Keratinocyte (primary cell): ENCODE measurements around the gene GALNS. TPM values are rescaled to one million over a fixed set of nuclear protein-coding genes. Genes with fewer than 3 reads are reported as not detected.
"Not testable (repeated sequence)": the region's sequence is repeated elsewhere in the genome, so short reads cannot be mapped to it uniquely, and the experiment has no call there.

Source experiments
- DNase-seq: peaks from one replicate; pipeline ENCODE4 v3.0.0-alpha.2; 2011; ENCODE audit warnings: low read depth, missing footprints, low spot score
- FAIRE-seq: peaks from 2 replicates; lab custom pipeline; 2011; peaks lifted over from hg19 to GRCh38; lab: Jason Lieb, UNC
- H2AFZ ChIP-seq: 2 replicates; pipeline ENCODE4 v1.6.0; 2012; ENCODE audit warnings: low read length, control low read depth, inconsistent platforms; ENCODE audit not compliant: control insufficient read depth
- H3K27ac ChIP-seq: 2 replicates; pipeline ENCODE4 v1.5.1; 2011; ENCODE audit warnings: low read length; ENCODE audit not compliant: control insufficient read depth, insufficient read depth
- H3K27me3 ChIP-seq: 3 replicates; pipeline ENCODE4 v1.6.0; 2011; ENCODE audit warnings: low read length; ENCODE audit not compliant: control insufficient read depth, insufficient read depth; ENCODE audit errors: extremely low read depth
- H3K36me3 ChIP-seq, 2 experiments: 2 replicates in 1 of 2; 3 replicates in 1 of 2; pipeline ENCODE4 v1.5.1; 2011; ENCODE audit warnings: low read length in 2 of 2, mild to moderate bottlenecking in 1 of 2; ENCODE audit not compliant: control insufficient read depth in 2 of 2, insufficient read depth in 2 of 2; ENCODE audit errors: extremely low read depth in 1 of 2
- H3K4me1 ChIP-seq: 3 replicates; pipeline ENCODE4 v1.5.1; 2011; ENCODE audit warnings: low read length; ENCODE audit not compliant: control insufficient read depth, insufficient read depth; ENCODE audit errors: extremely low read depth
- H3K4me2 ChIP-seq: 3 replicates; pipeline ENCODE4 v1.6.0; 2011; ENCODE audit warnings: low read depth, low read length; ENCODE audit not compliant: control insufficient read depth, insufficient read depth; ENCODE audit errors: extremely low read depth
- H3K4me3 ChIP-seq, 3 experiments: fragments of 200-600 bp in 1 of 3; sonication (generic) in 1 of 3; 2 replicates in 2 of 3; 3 replicates in 1 of 3; pipeline ENCODE4 v1.5.1; 2011 to 2016; ENCODE audit warnings: low read length in 3 of 3, mild to moderate bottlenecking in 3 of 3, control low read depth in 2 of 3, inconsistent platforms in 1 of 3, low read depth in 1 of 3, mixed read lengths in 1 of 3, mixed run types in 1 of 3, moderate library complexity in 1 of 3; ENCODE audit not compliant: control insufficient read depth in 2 of 3, insufficient read depth in 2 of 3; ENCODE audit errors: extremely low read depth in 1 of 3
- H3K79me2 ChIP-seq: 2 replicates; pipeline ENCODE4 v1.6.0; 2012; ENCODE audit warnings: low read length; ENCODE audit not compliant: control insufficient read depth, insufficient read depth
- H3K9ac ChIP-seq: 3 replicates; pipeline ENCODE4 v1.6.0; 2011; ENCODE audit warnings: low read length; ENCODE audit not compliant: control insufficient read depth, insufficient read depth; ENCODE audit errors: extremely low read depth
- H3K9me1 ChIP-seq: 3 replicates; pipeline ENCODE4 v1.6.0; 2011; ENCODE audit warnings: low read length; ENCODE audit not compliant: control insufficient read depth, insufficient read depth; ENCODE audit errors: extremely low read depth
- H3K9me3 ChIP-seq: 2 replicates; pipeline ENCODE4 v1.5.1; 2012; ENCODE audit warnings: low read depth, low read length; ENCODE audit not compliant: control insufficient read depth
- H4K20me1 ChIP-seq: 3 replicates; pipeline ENCODE4 v1.6.0; 2011; ENCODE audit warnings: low read length; ENCODE audit not compliant: control insufficient read depth, insufficient read depth; ENCODE audit errors: extremely low read depth
- EZH2 ChIP-seq: IDR thresholded peaks from one replicate; pipeline ENCODE4 v1.6.1; 2012; ENCODE audit warnings: inconsistent platforms, mild to moderate bottlenecking, low read length, moderate library complexity
- dilution Hi-C: fragments of 300-500 bp; cut with MboI; formaldehyde crosslinking; loops from one replicate; pipeline ENCODE4 v1.7.0; 2020; ENCODE audit warnings: low sequenced_read_pairs; ENCODE audit not compliant: extremely low pct_ligation_motif_present
- polyA plus RNA-seq, 5 experiments: library from polyadenylated mRNA; depleted of rRNA in 3 of 5; stranded (reverse) in 3 of 5; stranded (forward) in 1 of 5; unstranded in 1 of 5; fragments of >200 nt; gene quantifications; 1 replicate in 1 of 5; 2 replicates in 3 of 5; 3 replicates in 1 of 5; pipeline versions ENCODE4 v1.2.1 to v1.2.3, GENCODE V29; 2011 to 2012; ENCODE audit warnings: missing spikeins in 2 of 5, low read depth in 1 of 5, low replicate concordance in 1 of 5
- TF ChIP-seq, protein P1 (sequence below), 3 experiments: IDR thresholded peaks in 1 of 3; conservative IDR thresholded peaks in 1 of 3; optimal IDR thresholded peaks in 1 of 3; 2 replicates in 2 of 3; 3 replicates in 1 of 3; pipeline versions ENCODE3 to v1.5.1; 2011; ENCODE audit warnings: low read length in 3 of 3, mild to moderate bottlenecking in 3 of 3, moderate library complexity in 2 of 3, control low read depth in 1 of 3, inconsistent platforms in 1 of 3; ENCODE audit not compliant: insufficient read depth in 2 of 3; ENCODE audit errors: extremely low read depth in 1 of 3

The GALNS gene
- polyA plus RNA-seq, 1 donor (not counting 4 experiments of a cell fraction or from before 2014, with no cell fraction given): 8.3 TPM

DNA sequence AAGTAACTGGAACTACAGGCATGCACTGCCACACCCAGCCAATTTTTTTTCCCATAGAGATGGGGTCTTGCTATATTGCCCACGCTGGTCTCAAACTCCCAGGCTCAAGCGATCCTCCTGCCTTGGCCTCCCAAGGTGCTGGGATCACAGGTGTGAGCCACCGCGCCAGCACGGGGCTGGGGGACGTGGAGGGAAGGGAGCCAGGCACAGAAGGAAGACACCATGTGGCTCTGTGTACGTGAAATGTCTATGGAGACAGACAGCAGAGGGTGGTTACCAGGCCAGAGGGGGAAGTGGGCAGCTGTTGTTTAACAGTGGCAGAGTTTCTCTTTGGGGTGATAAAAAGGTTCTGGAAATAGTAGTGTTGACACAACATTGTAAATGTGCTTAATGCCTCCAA, 67.2 kb downstream of the GALNS start:
- H4K20me1 ChIP-seq: no peaks in the 10 kb centered on the region
- H3K4me3 ChIP-seq: no peak overlapping the region
- no peak overlapping the region for H3K9ac ChIP-seq
- H2AFZ ChIP-seq: no peak overlapping the region
- H3K9me1 ChIP-seq: no peaks in the 10 kb centered on the region
- no peak overlapping the region for H3K4me2 ChIP-seq
- H3K79me2 ChIP-seq: peaks cover 3% of the 10 kb centered on the region
- H3K4me1 ChIP-seq: no peaks in the 10 kb centered on the region
- TF ChIP-seq EZH2: no peak
- TF ChIP-seq, protein P1, sequence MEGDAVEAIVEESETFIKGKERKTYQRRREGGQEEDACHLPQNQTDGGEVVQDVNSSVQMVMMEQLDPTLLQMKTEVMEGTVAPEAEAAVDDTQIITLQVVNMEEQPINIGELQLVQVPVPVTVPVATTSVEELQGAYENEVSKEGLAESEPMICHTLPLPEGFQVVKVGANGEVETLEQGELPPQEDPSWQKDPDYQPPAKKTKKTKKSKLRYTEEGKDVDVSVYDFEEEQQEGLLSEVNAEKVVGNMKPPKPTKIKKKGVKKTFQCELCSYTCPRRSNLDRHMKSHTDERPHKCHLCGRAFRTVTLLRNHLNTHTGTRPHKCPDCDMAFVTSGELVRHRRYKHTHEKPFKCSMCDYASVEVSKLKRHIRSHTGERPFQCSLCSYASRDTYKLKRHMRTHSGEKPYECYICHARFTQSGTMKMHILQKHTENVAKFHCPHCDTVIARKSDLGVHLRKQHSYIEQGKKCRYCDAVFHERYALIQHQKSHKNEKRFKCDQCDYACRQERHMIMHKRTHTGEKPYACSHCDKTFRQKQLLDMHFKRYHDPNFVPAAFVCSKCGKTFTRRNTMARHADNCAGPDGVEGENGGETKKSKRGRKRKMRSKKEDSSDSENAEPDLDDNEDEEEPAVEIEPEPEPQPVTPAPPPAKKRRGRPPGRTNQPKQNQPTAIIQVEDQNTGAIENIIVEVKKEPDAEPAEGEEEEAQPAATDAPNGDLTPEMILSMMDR (optimal IDR thresholded peaks at IDR 0.05 in 1 of 3, IDR thresholded peaks at IDR 0.05 in 1 of 3, conservative IDR thresholded peaks at IDR 0.05 in 1 of 3; ENCODE audit: extremely low read depth in 1 of 3, insufficient read depth in 2 of 3, low read length in 3 of 3): no peak
- dilution Hi-C loops: no loop called here
- H3K27me3 ChIP-seq: peaks cover 25% of the 10 kb centered on the region
- H3K36me3 ChIP-seq: no peaks in the 10 kb centered on the region
- no peak overlapping the region for H3K27ac ChIP-seq
- H3K9me3 ChIP-seq: no peaks in the 10 kb centered on the region
- FAIRE-seq (no peak), DNase-seq (no peak)

DNA sequence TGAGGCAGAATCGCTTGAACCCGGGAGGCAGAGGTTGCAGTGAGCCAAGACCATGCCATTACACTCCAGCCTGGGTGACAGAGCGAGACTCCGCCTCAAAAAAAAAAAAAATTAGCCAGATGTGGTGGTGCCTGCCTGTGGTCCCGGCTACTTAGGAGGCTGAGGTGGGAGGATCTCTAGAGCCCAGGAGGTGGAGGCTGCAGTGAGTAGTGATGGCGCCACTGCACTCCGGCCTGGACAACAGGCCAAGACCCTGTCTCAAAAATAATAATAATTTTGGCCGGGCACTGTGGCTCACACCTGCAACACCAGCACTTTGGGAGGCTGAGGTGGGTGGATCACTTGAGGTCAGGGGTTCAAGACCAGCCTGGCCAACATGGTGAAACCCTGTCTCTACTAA, 68.0 kb downstream of the GALNS start:
- H3K36me3 ChIP-seq, H2AFZ ChIP-seq, FAIRE-seq, H3K9me3 ChIP-seq, H3K4me3 ChIP-seq, H3K4me1 ChIP-seq, DNase-seq, dilution Hi-C loops, H4K20me1 ChIP-seq, H3K4me2 ChIP-seq, H3K27ac ChIP-seq, H3K9ac ChIP-seq, H3K9me1 ChIP-seq: not testable (repeated sequence)
- peaks cover 25% of the 10 kb centered on the region for H3K27me3 ChIP-seq
- peaks cover 11% of the 10 kb centered on the region for H3K79me2 ChIP-seq
